H9 (cell line): Measurements from ENCODE around the gene WWC1. TPM values are rescaled to one million over a fixed set of nuclear protein-coding genes. Genes with fewer than 3 reads are reported as not detected.
A peak's percentile ranks its signal among the peaks of the same experiment; 100 is the strongest.

Source experiments
- DNase-seq: peaks from one replicate; pipeline ENCODE4 v3.0.0-alpha.2; 2017
- H2AFZ ChIP-seq: one replicate; pipeline ENCODE4 v1.6.1; 2013; ENCODE audit warnings: mild to moderate bottlenecking, low read length, control low read depth, moderate library complexity
- H2AK5ac ChIP-seq: 2 replicates; pipeline ENCODE4 v1.6.1; 2013; ENCODE audit warnings: low read length, control low read depth, mixed read lengths; ENCODE audit not compliant: insufficient read length
- H2BK120ac ChIP-seq: one replicate; pipeline ENCODE4 v1.6.1; 2013; ENCODE audit warnings: low read depth, mild to moderate bottlenecking, low read length, control low read depth, inconsistent platforms; ENCODE audit not compliant: poor library complexity, severe bottlenecking
- H2BK12ac ChIP-seq: 2 replicates; pipeline ENCODE4 v1.6.1; 2013; ENCODE audit warnings: low read length, control low read depth, mixed read lengths, low read depth; ENCODE audit not compliant: insufficient read length
- H2BK15ac ChIP-seq: 2 replicates; pipeline ENCODE4 v1.6.1; 2013; ENCODE audit warnings: low read depth, low read length, control low read depth
- H2BK20ac ChIP-seq: one replicate; pipeline ENCODE4 v1.6.1; 2013; ENCODE audit warnings: low read depth, mild to moderate bottlenecking, low read length, control low read depth, inconsistent platforms; ENCODE audit not compliant: poor library complexity, severe bottlenecking
- H2BK5ac ChIP-seq: 2 replicates; pipeline ENCODE4 v1.6.1; 2013; ENCODE audit warnings: low read length, control low read depth, mixed read lengths; ENCODE audit not compliant: insufficient read length
- H3K14ac ChIP-seq: 2 replicates; pipeline ENCODE4 v1.6.1; 2013; ENCODE audit warnings: low read length, control low read depth; ENCODE audit not compliant: insufficient read depth
- H3K18ac ChIP-seq: 2 replicates; pipeline ENCODE4 v1.6.1; 2013; ENCODE audit warnings: low read depth, mild to moderate bottlenecking, mixed read lengths, low read length, control low read depth; ENCODE audit not compliant: insufficient read length
- H3K23ac ChIP-seq: 2 replicates; pipeline ENCODE4 v1.6.1; 2013; ENCODE audit warnings: low read length, control low read depth, mixed read lengths, low read depth; ENCODE audit not compliant: insufficient read length
- H3K23me2 ChIP-seq: 2 replicates; pipeline ENCODE4 v1.6.1; 2013; ENCODE audit warnings: low read depth, mild to moderate bottlenecking, mixed read lengths, low read length, control low read depth; ENCODE audit not compliant: insufficient read length, poor library complexity, severe bottlenecking
- H3K27ac ChIP-seq: 2 replicates; pipeline ENCODE4 v1.5.1; 2013; ENCODE audit warnings: low read length, control low read depth, mixed read lengths, low read depth; ENCODE audit not compliant: insufficient read length
- H3K27me3 ChIP-seq: 2 replicates; pipeline ENCODE4 v1.6.1; 2013; ENCODE audit warnings: low read length, control low read depth, inconsistent platforms; ENCODE audit not compliant: insufficient read depth
- H3K4ac ChIP-seq: 2 replicates; pipeline ENCODE4 v1.6.1; 2013; ENCODE audit warnings: low read depth, mild to moderate bottlenecking, control low read depth, inconsistent platforms, low read length, moderate library complexity
- H3K4me1 ChIP-seq: 2 replicates; pipeline ENCODE4 v1.6.1; 2013; ENCODE audit warnings: low read length, control low read depth, inconsistent platforms; ENCODE audit not compliant: insufficient read depth
- H3K4me2 ChIP-seq: 2 replicates; pipeline ENCODE4 v1.6.1; 2013; ENCODE audit warnings: low read length, control low read depth, mixed read lengths; ENCODE audit not compliant: insufficient read length, insufficient read depth
- H3K56ac ChIP-seq: 2 replicates; pipeline ENCODE4 v1.6.1; 2013; ENCODE audit warnings: low read depth, mild to moderate bottlenecking, mixed read lengths, low read length, control low read depth; ENCODE audit not compliant: insufficient read length
- H3K79me1 ChIP-seq: 2 replicates; pipeline ENCODE4 v1.6.1; 2013; ENCODE audit warnings: low read depth, mild to moderate bottlenecking, moderate library complexity, low read length, control low read depth, inconsistent platforms; ENCODE audit not compliant: insufficient read depth, poor library complexity, severe bottlenecking
- H3K79me2 ChIP-seq: 2 replicates; pipeline ENCODE4 v1.6.1; 2013; ENCODE audit warnings: low read length, control low read depth, inconsistent platforms; ENCODE audit not compliant: insufficient read depth
- H3K9ac ChIP-seq: 2 replicates; pipeline ENCODE4 v1.6.1; 2013; ENCODE audit warnings: low read length, control low read depth, mixed read lengths; ENCODE audit not compliant: insufficient read length; ENCODE audit errors: extremely low read depth
- H3K9me3 ChIP-seq: one replicate; pipeline ENCODE4 v1.6.1; 2013; ENCODE audit warnings: low read depth, low read length, inconsistent platforms; ENCODE audit not compliant: control insufficient read depth
- H3T11ph ChIP-seq: one replicate; pipeline ENCODE4 v1.6.1; 2013; ENCODE audit warnings: mild to moderate bottlenecking, low read length, control low read depth, inconsistent platforms
- H4K20me1 ChIP-seq: one replicate; pipeline ENCODE4 v1.6.1; 2013; ENCODE audit not compliant: control insufficient read depth, insufficient read length, insufficient read depth
- H4K5ac ChIP-seq: 2 replicates; pipeline ENCODE4 v1.6.1; 2013; ENCODE audit warnings: low read depth, mild to moderate bottlenecking, mixed read lengths, low read length, control low read depth; ENCODE audit not compliant: insufficient read length
- H4K8ac ChIP-seq: replicated peaks from 2 replicates; pipeline ENCODE4 v1.6.1; 2013; ENCODE audit warnings: low read length, control low read depth, mixed read lengths, low read depth; ENCODE audit not compliant: insufficient read length
- H4K91ac ChIP-seq: 2 replicates; pipeline ENCODE4 v1.6.1; 2013; ENCODE audit warnings: low read depth, mild to moderate bottlenecking, moderate library complexity, mixed read lengths, low read length, control low read depth; ENCODE audit not compliant: insufficient read length
- H3K27ac Mint-ChIP-seq, 3 experiments: 2 replicates in 2 of 3; 3 replicates in 1 of 3; pipeline ENCODE4 v1.8.0; 2020 to 2021; ENCODE audit warnings: mixed read lengths in 3 of 3, mild to moderate bottlenecking in 1 of 3, moderate library complexity in 1 of 3
- H3K27me3 Mint-ChIP-seq: 2 replicates; pipeline ENCODE4 v1.8.0; 2021; ENCODE audit warnings: low read depth, mild to moderate bottlenecking, moderate library complexity, mixed read lengths
- H3K36me3 Mint-ChIP-seq, 3 experiments: 2 replicates in 2 of 3; 3 replicates in 1 of 3; pipeline ENCODE4 v1.8.0; 2020 to 2021; ENCODE audit warnings: low read depth in 3 of 3, mixed read lengths in 3 of 3; ENCODE audit not compliant: insufficient read depth in 1 of 3
- H3K4me1 Mint-ChIP-seq, 2 experiments: 2 replicates each; pipeline ENCODE4 v1.8.0; 2020; ENCODE audit warnings: mixed read lengths in 2 of 2
- H3K4me3 Mint-ChIP-seq, 2 experiments: 2 replicates in 1 of 2; 3 replicates in 1 of 2; pipeline ENCODE4 v1.8.0; 2020 to 2021; ENCODE audit warnings: mild to moderate bottlenecking in 2 of 2, mixed read lengths in 2 of 2, moderate library complexity in 1 of 2
- H3K9me3 Mint-ChIP-seq, 2 experiments: 2 replicates in 1 of 2; 3 replicates in 1 of 2; pipeline ENCODE4 v1.8.0; 2020; ENCODE audit warnings: mild to moderate bottlenecking in 2 of 2, mixed read lengths in 2 of 2, moderate library complexity in 1 of 2
- WGBS: extraction: QIAGEN DNeasy Blood & Tissue Kit; methylation state at CpG from one replicate; pipeline ENCODE4 v1.1.7; 2013; ENCODE audit warnings: missing lambda C conversion rate, low lambda C conversion rate, mixed read lengths; ENCODE audit not compliant: insufficient read length; ENCODE audit errors: extremely low coverage; 5-methylcytosine and 5-hydroxymethylcytosine counted together
- total RNA-seq: library from RNA; stranded (reverse); gene quantifications from 2 replicates; pipeline ENCODE4 v1.2.1, GENCODE V29; 2021
- TF ChIP-seq, protein P1 (sequence below): fragments of 200-600 bp; sonication (generic); conservative IDR thresholded peaks from 3 replicates; pipeline ENCODE4 v1.8.0; 2021; ENCODE audit warnings: antibody characterized with exemption, mild to moderate bottlenecking

Gene WWC1
- total RNA-seq, 1 experiment from 2014 or later = 28.2 TPM

GRCh38 chr5:168327451-168327850 is 36.0 kb downstream of the WWC1 start:
- H3K27me3 ChIP-seq = no peaks in the 10 kb centered on the region
- H3K4me1 ChIP-seq = peaks cover 24% of the 10 kb centered on the region; the same call in 1 of the 2 replicates
- Mint-ChIP-seq H3K9me3 (no peaks in the 10 kb centered on the region), H3K27ac (0 out of 7 replicates have a peak overlapping the region, but pooled peaks of 1 of the 3 experiments have one; percentile 12), H3K27me3 (no peaks in the 10 kb centered on the region), H3K4me3 (no peak overlapping the region), H3K36me3 (no peaks in the 10 kb centered on the region), H3K4me1 (peaks cover 45 to 49% of the 10 kb centered on the region in 2 experiments)
- H2BK15ac ChIP-seq = no peak overlapping the region
- no peak overlapping the region for H4K8ac ChIP-seq
- no peak overlapping the region for H3K9ac ChIP-seq
- H2AFZ ChIP-seq = no peak overlapping the region
- no peak overlapping the region for H3K18ac ChIP-seq
- H2BK5ac ChIP-seq = no peak overlapping the region
- no peak overlapping the region for H4K5ac ChIP-seq
- no CpG with 5 or more reads among the region's 2 CpGs for WGBS
- H3K23me2 ChIP-seq = peaks cover 3% of the 10 kb centered on the region
- no peak overlapping the region for H3K27ac ChIP-seq
- peaks cover 7% of the 10 kb centered on the region; the same call in 1 of the 2 replicates for H3K79me2 ChIP-seq
- H3K79me1 ChIP-seq = peaks cover 4% of the 10 kb centered on the region
- H4K20me1 ChIP-seq = no peaks in the 10 kb centered on the region
- H3K23ac ChIP-seq = no peak overlapping the region
- H4K91ac ChIP-seq = no peak overlapping the region
- H3K14ac ChIP-seq = no peak overlapping the region
- TF ChIP-seq, protein P1, sequence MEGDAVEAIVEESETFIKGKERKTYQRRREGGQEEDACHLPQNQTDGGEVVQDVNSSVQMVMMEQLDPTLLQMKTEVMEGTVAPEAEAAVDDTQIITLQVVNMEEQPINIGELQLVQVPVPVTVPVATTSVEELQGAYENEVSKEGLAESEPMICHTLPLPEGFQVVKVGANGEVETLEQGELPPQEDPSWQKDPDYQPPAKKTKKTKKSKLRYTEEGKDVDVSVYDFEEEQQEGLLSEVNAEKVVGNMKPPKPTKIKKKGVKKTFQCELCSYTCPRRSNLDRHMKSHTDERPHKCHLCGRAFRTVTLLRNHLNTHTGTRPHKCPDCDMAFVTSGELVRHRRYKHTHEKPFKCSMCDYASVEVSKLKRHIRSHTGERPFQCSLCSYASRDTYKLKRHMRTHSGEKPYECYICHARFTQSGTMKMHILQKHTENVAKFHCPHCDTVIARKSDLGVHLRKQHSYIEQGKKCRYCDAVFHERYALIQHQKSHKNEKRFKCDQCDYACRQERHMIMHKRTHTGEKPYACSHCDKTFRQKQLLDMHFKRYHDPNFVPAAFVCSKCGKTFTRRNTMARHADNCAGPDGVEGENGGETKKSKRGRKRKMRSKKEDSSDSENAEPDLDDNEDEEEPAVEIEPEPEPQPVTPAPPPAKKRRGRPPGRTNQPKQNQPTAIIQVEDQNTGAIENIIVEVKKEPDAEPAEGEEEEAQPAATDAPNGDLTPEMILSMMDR = no peak
- H3T11ph ChIP-seq = no peak overlapping the region
- no peaks in the 10 kb centered on the region for H3K9me3 ChIP-seq
- H2BK20ac ChIP-seq = no peak overlapping the region
- H2AK5ac ChIP-seq = no peak overlapping the region
- no peak for DNase-seq
- no peak overlapping the region for H3K56ac ChIP-seq
- H3K4ac ChIP-seq = no peak overlapping the region
- H2BK120ac ChIP-seq = no peak overlapping the region
- H3K4me2 ChIP-seq = no peak overlapping the region
- no peak overlapping the region for H2BK12ac ChIP-seq
